Endothelial cell of umbilical vein (primary cell): ENCODE results near the gene UNC5B. TPM values are rescaled to one million over a fixed set of nuclear protein-coding genes. Genes with fewer than 3 reads are reported as not detected.
A peak's percentile ranks its signal among the peaks of the same experiment; 100 is the strongest.

Source experiments
- BruUV-seq: library from RNA; stranded (reverse); fragments of 400-500 nt; replicated peaks from 2 replicates; lab custom pipeline; 2021; lab: Mats Ljungman, UMichigan
- CTCF ChIA-PET: fragments of 300-600, 350-600 bp; sonication (Branson Sonifier 250); formaldehyde crosslinking; loops from one replicate; lab custom pipeline; 2021; ENCODE audit warnings: antibody characterized with exemption, inconsistent platforms; lab: Charles Lee
- POLR2A ChIA-PET: fragments of 300-600, 350-600 bp; sonication (Branson Sonifier 250); formaldehyde crosslinking; loops from one replicate; lab custom pipeline; 2021; ENCODE audit warnings: antibody characterized with exemption, inconsistent platforms; lab: Charles Lee
- DNase-seq: peaks from one replicate; pipeline ENCODE4 v3.0.0-alpha.2; 2011; ENCODE audit warnings: low read depth, low spot score
- FAIRE-seq: peaks from 2 replicates; lab custom pipeline; 2011; peaks lifted over from hg19 to GRCh38; lab: Jason Lieb, UNC
- H2AFZ ChIP-seq: 2 replicates; pipeline ENCODE4 v1.6.0; 2012; ENCODE audit warnings: low read depth, low read length, control low read depth, inconsistent platforms
- H3K27ac ChIP-seq: 2 replicates; pipeline ENCODE4 v1.5.1; 2011; ENCODE audit warnings: low read depth, mild to moderate bottlenecking, control low read depth, low read length, moderate library complexity; ENCODE audit not compliant: insufficient read depth
- H3K27me3 ChIP-seq, 2 experiments: 2 replicates each; pipeline versions ENCODE4 v1.6.0 to v1.6.1; 2011; ENCODE audit warnings: low read length in 2 of 2, mixed read lengths in 1 of 2; ENCODE audit not compliant: control insufficient read depth in 2 of 2, insufficient read depth in 2 of 2
- H3K36me3 ChIP-seq, 2 experiments: 2 replicates in 1 of 2; 3 replicates in 1 of 2; pipeline ENCODE4 v1.5.1; 2011; ENCODE audit warnings: low read length in 2 of 2, mild to moderate bottlenecking in 1 of 2, moderate library complexity in 1 of 2; ENCODE audit not compliant: control insufficient read depth in 2 of 2, insufficient read depth in 2 of 2; ENCODE audit errors: extremely low read depth in 1 of 2
- H3K4me1 ChIP-seq: 3 replicates; pipeline ENCODE4 v1.5.1; 2011; ENCODE audit warnings: mild to moderate bottlenecking, low read length; ENCODE audit not compliant: control insufficient read depth, insufficient read depth; ENCODE audit errors: extremely low read depth
- H3K4me2 ChIP-seq: 2 replicates; pipeline ENCODE4 v1.6.1; 2011; ENCODE audit warnings: low read length, control low read depth, mixed read lengths; ENCODE audit not compliant: insufficient read depth
- H3K4me3 ChIP-seq, 3 experiments: fragments of 200-600 bp in 1 of 3; sonication (generic), shearing (Covaris generic) in 1 of 3; replicated peaks in 1 of 3; 2 replicates each; pipeline ENCODE4 v1.5.1; 2011 to 2016; ENCODE audit warnings: control low read depth in 3 of 3, low read length in 3 of 3, mild to moderate bottlenecking in 2 of 3, inconsistent platforms in 1 of 3, low read depth in 1 of 3, moderate library complexity in 1 of 3; ENCODE audit not compliant: insufficient read depth in 1 of 3
- H3K79me2 ChIP-seq: 2 replicates; pipeline ENCODE4 v1.6.0; 2012; ENCODE audit warnings: low read length, inconsistent platforms; ENCODE audit not compliant: control insufficient read depth, insufficient read depth
- H3K9ac ChIP-seq: replicated peaks from 2 replicates; pipeline ENCODE3; 2011; ENCODE audit warnings: low read length, control low read depth; ENCODE audit not compliant: insufficient read depth; ENCODE audit errors: extremely low read depth
- H3K9me1 ChIP-seq: replicated peaks from 3 replicates; pipeline ENCODE4 v1.6.0; 2011; ENCODE audit warnings: mild to moderate bottlenecking, low read length; ENCODE audit not compliant: control insufficient read depth, insufficient read depth; ENCODE audit errors: extremely low read depth
- H3K9me3 ChIP-seq: replicated peaks from 2 replicates; pipeline ENCODE4 v1.5.1; 2012; ENCODE audit warnings: low read length, inconsistent platforms; ENCODE audit not compliant: control insufficient read depth, insufficient read depth
- H4K20me1 ChIP-seq: replicated peaks from 2 replicates; pipeline ENCODE3; 2011; ENCODE audit warnings: mild to moderate bottlenecking, low read length; ENCODE audit not compliant: control insufficient read depth, insufficient read depth; ENCODE audit errors: extremely low read depth
- CTCF ChIP-seq, 2 donors: IDR thresholded peaks; 1 replicate in 1 of 2; 2 replicates in 1 of 2; pipeline ENCODE4 v1.5.1; 2011; ENCODE audit warnings: low read length in 2 of 2, mild to moderate bottlenecking in 2 of 2, moderate library complexity in 2 of 2, control low read depth in 1 of 2, inconsistent platforms in 1 of 2, low read depth in 1 of 2; ENCODE audit not compliant: insufficient read depth in 1 of 2; ENCODE audit errors: extremely low read depth in 1 of 2
- EZH2 ChIP-seq: IDR thresholded peaks from 2 replicates; pipeline ENCODE4 v1.6.1; 2012; ENCODE audit warnings: borderline replicate concordance, low read depth, mild to moderate bottlenecking, moderate library complexity, low read length, inconsistent platforms; ENCODE audit not compliant: severe bottlenecking
- FOS ChIP-seq: IDR thresholded peaks from 2 replicates; pipeline ENCODE4 v1.6.1; 2011; ENCODE audit warnings: mild to moderate bottlenecking, low read length, moderate library complexity, borderline replicate concordance; ENCODE audit not compliant: insufficient read depth
- GATA2 ChIP-seq: IDR thresholded peaks from 2 replicates; pipeline ENCODE4 v1.7.0; 2011; ENCODE audit warnings: low read depth, mild to moderate bottlenecking, moderate library complexity, mixed read lengths, low read length; ENCODE audit not compliant: insufficient read length, insufficient read depth
- JUN ChIP-seq: IDR thresholded peaks from 2 replicates; pipeline ENCODE4 v1.6.1; 2011; ENCODE audit warnings: borderline replicate concordance, low read depth; ENCODE audit not compliant: insufficient read length, insufficient read depth
- MAX ChIP-seq: IDR thresholded peaks from 2 replicates; pipeline ENCODE4 v1.6.1; 2011; ENCODE audit not compliant: insufficient read depth, insufficient read length
- MYC ChIP-seq: IDR thresholded peaks from one replicate; pipeline ENCODE4 v1.6.1; 2011; ENCODE audit warnings: mild to moderate bottlenecking, low read depth, low read length
- POLR2A ChIP-seq: IDR thresholded peaks from 2 replicates; pipeline ENCODE4 v1.6.1; 2012; ENCODE audit warnings: low read depth, mild to moderate bottlenecking, control low read depth, low read length
- POLR2AphosphoS5 ChIP-seq: IDR thresholded peaks from 2 replicates; pipeline ENCODE4 v1.6.1; 2012; ENCODE audit warnings: low read depth, mild to moderate bottlenecking, control low read depth, low read length, moderate library complexity; ENCODE audit not compliant: insufficient read depth
- dilution Hi-C: fragments of 300-500 bp; cut with MboI; formaldehyde crosslinking; loops from one replicate; pipeline ENCODE4 v1.15.0; 2019; ENCODE audit warnings: low sequenced_read_pairs; ENCODE audit not compliant: extremely low pct_ligation_motif_present
- intact Hi-C: fragments of 100-400 bp; cut with micrococcal nuclease; formaldehyde crosslinking; loops from one replicate; pipeline ENCODE4 v1.10.0; 2022
- polyA plus RNA-seq, 4 experiments: library from polyadenylated mRNA; depleted of rRNA in 3 of 4; stranded (reverse) in 3 of 4; unstranded in 1 of 4; fragments of >200 nt; gene quantifications; 2 replicates each; pipeline versions ENCODE4 v1.2.1 to v1.2.3, GENCODE V29; 2011 to 2012; ENCODE audit warnings: missing spikeins in 1 of 4
- total RNA-seq: library from RNA; stranded (reverse); gene quantifications from 2 replicates; pipeline ENCODE4 v1.2.3, GENCODE V29; 2021

UNC5B gene
- total and polyA plus RNA-seq, 2 donors (not counting 3 experiments of a cell fraction or from before 2014, with no cell fraction given) = 0.39 to 2.5 TPM

- Histone ChIP-seq H3K4me1 (peaks cover 3% of the 10 kb centered on the region), H3K9ac (peak within 1 kb of the TSS; percentile 90), H3K4me3 (peak within 1 kb of the TSS; percentile 63 to 69 (median 65)), H3K9me1 (no peaks in the 10 kb centered on the region), H3K27ac (peak within 1 kb of the TSS; percentile 60), H3K79me2 (no peaks in the 10 kb centered on the region), H3K4me2 (peak within 1 kb of the TSS; percentile 88), H2AFZ (peak within 1 kb of the TSS; percentile 97), H3K27me3 (peaks cover 0 to 1% of the 10 kb centered on the region in 2 experiments), H3K36me3 (no peaks in the 10 kb centered on the region), H4K20me1 (no peaks in the 10 kb centered on the region), H3K9me3 (no peaks in the 10 kb centered on the region)
- ChIA-PET CTCF (interaction anchor here (0.5 to 8.0 kb wide), 45 partner anchors 9 to 1966 kb away, joined by 3 to 90 read pairs (median 4); no protein-coding TSS in a partner anchor), POLR2A (interaction anchor here (0.6 to 1.1 kb wide), 7 partner anchors 15 to 1235 kb away, joined by 4 to 9 read pairs (median 5); partner anchors contain the start of gene UNC5B)
- FAIRE-seq (peak; percentile 86), DNase-seq (peak; percentile 83)
- TF ChIP-seq MAX (peak; percentile 32), JUN (no peak), GATA2 (no peak), MYC (no peak), FOS (no peak), POLR2A (peak; percentile 68), CTCF (IDR thresholded peaks at IDR 0.05; ENCODE audit: extremely low read depth in 1 of 2, insufficient read depth in 1 of 2, low read depth in 1 of 2, low read length in 2 of 2) (peak; percentile 79 to 89), EZH2 (peak; percentile 33), POLR2AphosphoS5 (peak; percentile 83)
- intact Hi-C loops = loop anchor here (1.0 to 10.0 kb wide), 6 partner anchors 58 to 576 kb away; no protein-coding TSS in a partner anchor
- dilution Hi-C loops = no loop called here
- BruUV-seq = TSS peak; percentile 44
Measured at GRCh38 chr10:71319042-71319799, 106.9 kb downstream of the UNC5B start, which contains the start of gene SLC29A3. SLC29A3 (plus strand) TSS chr10:71319259; CDS start chr10:71319310, 51 bp downstream.
